LNCAP (cell line): ENCODE results near the gene FAM228A.

Source experiments
- CTCF ChIP-seq: fragments of 450-650 bp; IDR thresholded peaks from 2 replicates; pipeline ENCODE4 v1.5.1; 2017; ENCODE audit warnings: mild to moderate bottlenecking

Gene FAM228A

GRCh38 chr2:24174851-24175277, at the start of gene FAM228A:
FAM228A (plus strand) TSS chr2:24175053; CDS start chr2:24175481, 428 bp downstream.
- no peak for TF ChIP-seq CTCF

- no peak for TF ChIP-seq CTCF
Observed at GRCh38 chr2:24125956-24126355, 48.9 kb upstream of the FAM228A start.

- TF ChIP-seq CTCF: no peak
Observed at GRCh38 chr2:24132543-24132942, 42.3 kb upstream of the FAM228A start.

- no peak for TF ChIP-seq CTCF
Observed at GRCh38 chr2:24147364-24147763, 27.5 kb upstream of the FAM228A start.

GRCh38 chr2:24152413-24153197, 22.2 kb upstream of the FAM228A start:
- no peak for TF ChIP-seq CTCF

GRCh38 chr2:24153478-24153877, 21.4 kb upstream of the FAM228A start:
- no peak for TF ChIP-seq CTCF

GRCh38 chr2:24158131-24158530, 16.7 kb upstream of the FAM228A start:
- no peak for TF ChIP-seq CTCF
